GM21423 (cell line): ENCODE results near the gene EPOP.

ENCODE experiments used
- ATAC-seq: cut with Tn5 transposase; IDR thresholded peaks from one replicate; pipeline ENCODE4 v1.9.1; 2021; ENCODE audit warnings: mild to moderate bottlenecking, moderate library complexity; ENCODE audit not compliant: unreplicated experiment

EPOP gene

GRCh38 chr17:38674749-38675615 lies at the start of gene EPOP:
EPOP (minus strand) TSS chr17:38674957; CDS start chr17:38674495, 462 bp downstream.
- ATAC-seq: peak; percentile 68

DNA sequence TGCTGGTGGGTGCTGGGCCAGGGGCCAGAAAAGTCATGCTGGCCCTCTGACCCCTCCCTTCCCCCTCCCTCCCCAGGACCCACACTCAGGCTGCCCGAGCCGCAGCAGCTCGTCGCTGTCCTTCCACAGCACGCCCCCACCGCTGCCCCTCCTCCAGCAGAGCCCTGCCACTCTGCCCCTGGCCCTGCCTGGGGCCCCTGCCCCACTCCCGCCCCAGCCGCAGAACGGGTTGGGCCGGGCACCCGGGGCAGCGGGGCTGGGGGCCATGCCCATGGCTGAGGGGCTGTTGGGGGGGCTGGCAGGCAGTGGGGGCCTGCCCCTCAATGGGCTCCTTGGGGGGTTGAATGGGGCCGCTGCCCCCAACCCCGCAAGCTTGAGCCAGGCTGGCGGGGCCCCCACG lies 47.0 kb upstream of the EPOP start:
- no peak for ATAC-seq

- no peak for ATAC-seq
These were observed 46.2 kb upstream of the EPOP start for GRCh38 chr17:38720941-38721340.

GRCh38 chr17:38719943-38720641 lies 45.3 kb upstream of the EPOP start:
- no peak for ATAC-seq

DNA sequence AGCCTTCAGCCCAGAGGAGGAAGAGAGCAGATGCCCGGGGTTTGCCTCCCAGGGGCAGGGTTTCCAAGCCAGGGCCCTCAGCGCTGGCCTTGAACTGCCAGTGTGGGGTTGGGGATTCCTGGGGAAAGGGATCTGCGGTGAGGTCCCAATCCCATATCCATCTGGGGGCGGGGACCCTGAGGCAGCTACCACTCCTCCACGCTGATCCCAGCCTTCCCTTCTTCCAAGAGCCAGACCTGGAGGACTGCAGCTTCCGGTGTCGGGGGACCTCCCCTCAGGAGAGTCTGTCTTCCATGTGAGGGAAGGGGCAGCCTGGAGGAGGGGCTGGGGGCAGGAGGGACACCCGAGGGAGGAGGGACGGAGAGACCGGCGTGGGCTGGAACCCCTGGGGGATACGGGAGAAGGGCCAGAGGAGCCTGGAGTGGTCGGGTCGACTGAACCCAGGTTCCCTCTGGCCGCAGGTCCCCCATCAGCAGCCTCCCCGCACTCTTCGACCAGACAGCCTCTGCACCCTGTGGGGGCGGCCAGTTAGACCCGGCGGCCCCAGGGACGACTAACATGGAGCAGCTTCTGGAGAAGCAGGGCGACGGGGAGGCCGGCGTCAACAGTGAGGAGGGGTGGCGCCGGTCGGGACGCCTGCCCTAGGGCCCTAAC lies 44.7 kb upstream of the EPOP start:
- ATAC-seq: no peak

GRCh38 chr17:38717139-38717745 lies 42.5 kb upstream of the EPOP start:
- no peak for ATAC-seq

GRCh38 chr17:38716368-38717005 lies 41.7 kb upstream of the EPOP start:
- ATAC-seq: no peak

GRCh38 chr17:38715216-38715943 lies 40.6 kb upstream of the EPOP start:
- ATAC-seq: no peak

DNA sequence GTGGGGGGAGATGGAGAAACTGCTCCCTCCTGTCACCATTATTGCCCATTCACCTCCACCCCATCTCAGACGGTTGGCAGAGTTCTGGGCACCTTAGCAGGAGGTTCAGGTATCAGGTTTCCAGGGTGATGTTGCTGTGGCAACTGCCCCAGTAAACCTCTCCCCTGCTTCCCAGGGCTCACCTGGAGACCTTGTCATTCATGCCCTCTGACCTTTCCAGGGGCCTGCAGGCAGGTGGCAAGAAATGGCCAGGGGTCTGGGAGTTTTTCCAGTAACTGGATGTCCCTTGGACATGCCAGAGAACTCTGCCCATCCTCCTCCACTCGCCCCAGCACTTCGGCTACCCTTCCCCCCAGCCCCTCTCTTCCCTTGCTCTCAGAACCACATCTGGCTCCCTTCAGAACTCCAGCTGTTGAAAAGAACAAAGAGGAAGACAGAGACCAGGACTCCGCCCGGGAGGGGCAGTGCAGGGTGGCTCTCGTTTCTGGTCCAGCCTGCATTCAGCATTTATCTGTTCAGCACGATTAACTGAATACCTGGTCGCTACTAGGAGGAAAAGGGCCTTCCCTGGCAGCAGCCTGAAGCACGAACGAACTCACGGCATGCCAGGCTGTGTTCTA lies 38.8 kb upstream of the EPOP start:
- ATAC-seq: no peak

GRCh38 chr17:38712593-38712992 lies 37.8 kb upstream of the EPOP start:
- ATAC-seq: no peak

- no peak for ATAC-seq
These were observed 37.2 kb upstream of the EPOP start for GRCh38 chr17:38711792-38712571.

DNA sequence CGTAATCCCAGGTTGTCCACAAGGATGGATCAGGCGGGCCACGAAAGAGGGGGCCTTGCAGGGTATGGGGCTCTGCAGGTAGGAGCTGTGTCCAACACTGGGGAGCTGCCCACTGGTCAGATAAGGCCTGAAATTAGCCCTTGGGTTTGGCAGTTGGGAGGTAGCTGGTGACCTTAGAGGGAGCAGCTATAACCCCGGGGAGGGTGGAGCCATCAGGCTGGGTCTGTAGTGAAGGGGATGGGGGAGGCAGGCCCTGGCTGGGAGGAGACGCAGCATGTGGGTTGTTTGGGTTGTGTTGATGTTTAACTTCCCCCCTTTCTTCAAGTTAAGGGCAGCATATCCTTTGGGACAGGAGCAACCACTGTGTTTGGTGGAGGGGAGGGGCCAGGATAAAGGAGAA lies 36.2 kb upstream of the EPOP start:
- no peak for ATAC-seq

DNA sequence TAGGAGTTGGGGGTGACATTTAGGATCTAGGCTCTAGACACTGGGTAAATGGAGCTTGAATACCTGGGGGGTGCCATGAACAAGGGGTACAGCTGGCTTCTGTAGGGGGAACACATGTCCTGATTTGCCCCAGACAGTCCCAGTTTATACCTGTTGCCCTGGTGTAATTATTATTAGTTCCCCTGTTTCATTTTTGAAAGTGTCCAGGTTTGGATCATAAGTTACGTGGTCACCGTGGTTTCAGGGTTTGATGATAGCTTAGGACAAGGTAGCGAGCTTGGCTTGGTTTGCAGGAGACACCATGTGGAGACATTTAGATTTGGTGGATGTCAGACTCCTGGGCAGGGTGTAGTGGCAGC lies 35.8 kb upstream of the EPOP start:
- no peak for ATAC-seq

- ATAC-seq: no peak
These were observed 35.3 kb upstream of the EPOP start for GRCh38 chr17:38709864-38710603.

DNA sequence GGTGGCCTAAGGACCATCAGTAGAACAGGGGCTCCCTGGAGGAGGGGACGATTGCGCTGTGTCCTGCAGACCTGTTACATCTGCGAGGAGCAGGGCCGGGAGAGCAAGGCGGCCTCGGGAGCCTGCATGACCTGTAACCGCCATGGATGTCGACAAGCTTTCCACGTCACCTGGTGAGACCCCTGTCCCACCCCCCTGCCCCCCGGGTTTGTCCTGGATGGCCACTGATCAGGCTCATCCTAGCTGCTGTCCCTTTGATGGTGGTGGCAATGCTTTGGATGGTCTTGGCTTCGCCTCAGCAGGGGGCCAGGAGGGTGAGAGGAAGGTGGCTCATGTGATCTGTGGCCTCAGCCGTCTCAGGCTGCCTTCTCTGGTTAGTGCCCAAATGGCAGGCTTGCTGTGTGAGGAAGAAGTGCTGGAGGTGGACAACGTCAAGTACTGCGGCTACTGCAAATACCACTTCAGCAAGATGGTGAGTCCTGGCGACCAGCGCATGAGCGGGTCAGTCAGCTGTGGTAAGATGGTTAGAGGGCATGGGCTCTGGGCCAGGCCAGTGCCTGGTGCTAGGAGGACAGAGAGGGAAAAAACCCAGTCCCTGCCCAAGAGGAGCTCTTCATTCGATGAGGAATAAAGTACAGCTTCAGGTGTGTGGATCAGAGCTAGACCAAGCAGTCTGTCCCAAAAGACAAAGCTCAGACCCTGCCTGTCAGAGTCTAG lies 34.5 kb upstream of the EPOP start:
- ATAC-seq: no peak

DNA sequence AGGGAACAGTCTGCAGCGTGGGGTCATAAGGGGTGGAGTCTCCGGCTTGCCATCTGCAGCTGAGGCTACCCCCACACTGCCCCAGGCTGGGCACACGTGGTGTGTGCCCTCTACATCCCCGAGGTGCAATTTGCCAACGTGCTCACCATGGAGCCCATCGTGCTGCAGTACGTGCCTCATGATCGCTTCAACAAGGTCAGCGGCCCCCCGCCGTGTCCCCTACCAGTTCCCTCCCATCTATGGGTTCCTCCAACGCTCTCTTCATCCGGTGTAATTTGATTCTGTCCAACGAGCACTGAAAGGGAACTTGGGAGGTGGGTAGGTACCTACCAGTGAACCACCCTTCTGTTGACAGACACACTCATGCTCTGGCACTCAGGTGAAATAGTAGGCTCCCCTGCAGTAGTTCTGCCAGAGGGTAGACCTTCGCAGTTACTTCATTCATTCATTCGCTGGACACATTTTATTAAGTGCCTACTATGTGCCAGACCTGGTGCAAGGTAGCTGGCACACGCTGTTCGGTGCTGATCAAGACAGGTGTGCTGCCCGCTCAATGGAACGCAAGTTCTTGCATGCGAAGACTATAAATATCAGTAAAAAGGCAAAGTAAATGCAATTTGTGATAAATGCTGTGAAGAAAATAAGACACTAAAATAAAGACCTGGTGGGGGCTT lies 33.1 kb upstream of the EPOP start:
- no peak for ATAC-seq
